Measurements from ENCODE around the gene C16orf92.
"Not testable (repeated sequence)": the region's sequence is repeated elsewhere in the genome, so short reads cannot be mapped to it uniquely, and the experiment has no call there.

Gene C16orf92

GRCh38 chr16:30016555-30017276, 6.3 kb upstream of the C16orf92 start:
- no peak for TF ChIP-seq CTCF (conservative IDR thresholded peaks at IDR 0.05)
- no peak for TF ChIP-seq ZFX (IDR thresholded peaks at IDR 0.05)
- no peak overlapping the region for H3K27ac ChIP-seq

- H3K27ac ChIP-seq = no peak overlapping the region
- TF ChIP-seq ZFX (IDR thresholded peaks at IDR 0.05) = no peak
- no peak for TF ChIP-seq CTCF (conservative IDR thresholded peaks at IDR 0.05)
Observed at GRCh38 chr16:30017277-30017656, 5.7 kb upstream of the C16orf92 start.

- not testable (repeated sequence) for H3K27ac ChIP-seq
Observed at GRCh38 chr16:30017937-30018336, 5.1 kb upstream of the C16orf92 start.

GRCh38 chr16:30018731-30019158, 4.3 kb upstream of the C16orf92 start:
- TF ChIP-seq ZFX (IDR thresholded peaks at IDR 0.05) (no peak), CTCF (conservative IDR thresholded peaks at IDR 0.05) (no peak)
- no peak overlapping the region for H3K27ac ChIP-seq

GRCh38 chr16:30023586-30023985, 588 bp downstream of the C16orf92 start:
- no peak for TF ChIP-seq CTCF (conservative IDR thresholded peaks at IDR 0.05)
- TF ChIP-seq ZFX (IDR thresholded peaks at IDR 0.05) = no peak
- H3K27ac ChIP-seq = no peak overlapping the region

- TF ChIP-seq CTCF (conservative IDR thresholded peaks at IDR 0.05) = no peak
- no peak for TF ChIP-seq ZFX (IDR thresholded peaks at IDR 0.05)
- H3K27ac ChIP-seq = no peak overlapping the region
Observed at GRCh38 chr16:30024451-30024850, 1.5 kb downstream of the C16orf92 start.

GRCh38 chr16:30025156-30025555, 2.2 kb downstream of the C16orf92 start:
- TF ChIP-seq ZFX (IDR thresholded peaks at IDR 0.05) (no peak), CTCF (conservative IDR thresholded peaks at IDR 0.05) (no peak)
- no peak overlapping the region for H3K27ac ChIP-seq

- TF ChIP-seq ZFX (IDR thresholded peaks at IDR 0.05) = no peak
- no peak for TF ChIP-seq CTCF (conservative IDR thresholded peaks at IDR 0.05)
- no peak overlapping the region for H3K27ac ChIP-seq
Observed at GRCh38 chr16:30025574-30025973, 2.6 kb downstream of the C16orf92 start.
